Measurements from ENCODE around the gene SSTR4.

DNA sequence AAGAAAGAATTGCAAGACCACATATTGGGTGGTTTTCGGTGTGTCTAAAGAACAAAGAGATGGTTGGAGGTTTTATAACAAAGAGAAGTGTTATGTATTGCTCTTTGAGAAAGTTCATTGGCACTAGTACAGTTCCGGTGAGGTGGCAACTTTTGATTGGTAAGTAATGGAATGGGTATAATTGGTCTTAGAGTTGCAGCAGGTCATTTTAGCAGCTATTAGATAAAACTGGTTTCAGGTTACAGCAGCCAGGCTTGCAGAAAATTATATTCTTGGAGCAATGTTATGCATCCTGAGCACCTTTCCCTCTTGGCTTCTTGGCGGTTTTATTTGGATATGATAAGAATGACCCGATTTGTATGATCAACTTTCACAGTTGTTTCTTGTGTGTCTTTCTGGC lies 12.3 kb upstream of the SSTR4 start:
- no peak for TF ChIP-seq POLR2A (IDR thresholded peaks at IDR 0.05)
- TF ChIP-seq, protein P1, sequence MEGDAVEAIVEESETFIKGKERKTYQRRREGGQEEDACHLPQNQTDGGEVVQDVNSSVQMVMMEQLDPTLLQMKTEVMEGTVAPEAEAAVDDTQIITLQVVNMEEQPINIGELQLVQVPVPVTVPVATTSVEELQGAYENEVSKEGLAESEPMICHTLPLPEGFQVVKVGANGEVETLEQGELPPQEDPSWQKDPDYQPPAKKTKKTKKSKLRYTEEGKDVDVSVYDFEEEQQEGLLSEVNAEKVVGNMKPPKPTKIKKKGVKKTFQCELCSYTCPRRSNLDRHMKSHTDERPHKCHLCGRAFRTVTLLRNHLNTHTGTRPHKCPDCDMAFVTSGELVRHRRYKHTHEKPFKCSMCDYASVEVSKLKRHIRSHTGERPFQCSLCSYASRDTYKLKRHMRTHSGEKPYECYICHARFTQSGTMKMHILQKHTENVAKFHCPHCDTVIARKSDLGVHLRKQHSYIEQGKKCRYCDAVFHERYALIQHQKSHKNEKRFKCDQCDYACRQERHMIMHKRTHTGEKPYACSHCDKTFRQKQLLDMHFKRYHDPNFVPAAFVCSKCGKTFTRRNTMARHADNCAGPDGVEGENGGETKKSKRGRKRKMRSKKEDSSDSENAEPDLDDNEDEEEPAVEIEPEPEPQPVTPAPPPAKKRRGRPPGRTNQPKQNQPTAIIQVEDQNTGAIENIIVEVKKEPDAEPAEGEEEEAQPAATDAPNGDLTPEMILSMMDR (IDR thresholded peaks at IDR 0.05): no peak
